ENCODE results near the gene PID1. TPM values are rescaled to one million over a fixed set of nuclear protein-coding genes. Genes with fewer than 3 reads are reported as not detected.

Gene PID1
- polyA plus RNA-seq, 3 donors, result 61.8 to 117 (median 62.3) TPM

- H3K27me3 ChIP-seq (ENCODE audit: control insufficient read depth in 2 of 2, insufficient read depth in 2 of 2, low read length in 2 of 2), result no peaks in the 10 kb centered on the region
- no peak overlapping the region for H3K27ac ChIP-seq (ENCODE audit: low read depth in 1 of 2, low read length in 2 of 2)
- H2AFZ ChIP-seq (ENCODE audit: insufficient read depth, low read depth, low read length, poor library complexity, severe bottlenecking), result no peak overlapping the region
- TF ChIP-seq, protein P1, sequence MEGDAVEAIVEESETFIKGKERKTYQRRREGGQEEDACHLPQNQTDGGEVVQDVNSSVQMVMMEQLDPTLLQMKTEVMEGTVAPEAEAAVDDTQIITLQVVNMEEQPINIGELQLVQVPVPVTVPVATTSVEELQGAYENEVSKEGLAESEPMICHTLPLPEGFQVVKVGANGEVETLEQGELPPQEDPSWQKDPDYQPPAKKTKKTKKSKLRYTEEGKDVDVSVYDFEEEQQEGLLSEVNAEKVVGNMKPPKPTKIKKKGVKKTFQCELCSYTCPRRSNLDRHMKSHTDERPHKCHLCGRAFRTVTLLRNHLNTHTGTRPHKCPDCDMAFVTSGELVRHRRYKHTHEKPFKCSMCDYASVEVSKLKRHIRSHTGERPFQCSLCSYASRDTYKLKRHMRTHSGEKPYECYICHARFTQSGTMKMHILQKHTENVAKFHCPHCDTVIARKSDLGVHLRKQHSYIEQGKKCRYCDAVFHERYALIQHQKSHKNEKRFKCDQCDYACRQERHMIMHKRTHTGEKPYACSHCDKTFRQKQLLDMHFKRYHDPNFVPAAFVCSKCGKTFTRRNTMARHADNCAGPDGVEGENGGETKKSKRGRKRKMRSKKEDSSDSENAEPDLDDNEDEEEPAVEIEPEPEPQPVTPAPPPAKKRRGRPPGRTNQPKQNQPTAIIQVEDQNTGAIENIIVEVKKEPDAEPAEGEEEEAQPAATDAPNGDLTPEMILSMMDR (IDR thresholded peaks at IDR 0.05), result no peak
- no peaks in the 10 kb centered on the region for H3K4me1 ChIP-seq (ENCODE audit: control insufficient read depth in 1 of 2, insufficient read depth in 2 of 2, low read length in 2 of 2)
- Mint-ChIP-seq H3K4me3 (no peak overlapping the region), H3K36me3 (peaks cover 12 to 16% of the 10 kb centered on the region in 2 donors), H3K27ac (no peak overlapping the region), H3K9me3 (peaks cover 19 to 47% (median 23%) of the 10 kb centered on the region in 7 donors), H3K4me1 (no peaks in the 10 kb centered on the region), H3K27me3 (ENCODE audit: low read depth in 3 of 3) (peaks cover 0 to 11% (median 2%) of the 10 kb centered on the region in 3 donors)
- intact Hi-C loops (cut with micrococcal nuclease), result no loop called here
- H4K20me1 ChIP-seq (ENCODE audit: insufficient read depth, low read length), result peaks cover 96% of the 10 kb centered on the region
- H3K4me2 ChIP-seq (replicated peaks; ENCODE audit: extremely low read depth, low read length, poor library complexity, severe bottlenecking), result no peak overlapping the region
- no peaks in the 10 kb centered on the region for H3K79me2 ChIP-seq (ENCODE audit: insufficient read depth, low read length)
- H3K9ac ChIP-seq (ENCODE audit: insufficient read depth, low read length, poor library complexity, severe bottlenecking), result no peak overlapping the region
- H3K36me3 ChIP-seq (replicated peaks in 1 of 2; ENCODE audit: control insufficient read depth in 1 of 2, insufficient read depth in 2 of 2, low read length in 2 of 2), result peaks cover 0 to 15% of the 10 kb centered on the region in 2 donors
- H3K4me3 ChIP-seq (replicated peaks in 1 of 3; ENCODE audit: low read depth in 2 of 3, low read length in 3 of 3), result no peak overlapping the region
- 94% methylated on average over 2 of the region's 2 CpGs for WGBS (ENCODE audit: insufficient coverage)
- DNase-seq, result no peak
- H3K9me3 ChIP-seq (replicated peaks in 1 of 2; ENCODE audit: control insufficient read depth in 1 of 2, insufficient read depth in 1 of 2, low read length in 2 of 2), result peaks cover 10 to 33% of the 10 kb centered on the region in 2 donors
These were observed 26.1 kb downstream of the PID1 start for GRCh38 chr2:229244975-229245374.

DNA sequence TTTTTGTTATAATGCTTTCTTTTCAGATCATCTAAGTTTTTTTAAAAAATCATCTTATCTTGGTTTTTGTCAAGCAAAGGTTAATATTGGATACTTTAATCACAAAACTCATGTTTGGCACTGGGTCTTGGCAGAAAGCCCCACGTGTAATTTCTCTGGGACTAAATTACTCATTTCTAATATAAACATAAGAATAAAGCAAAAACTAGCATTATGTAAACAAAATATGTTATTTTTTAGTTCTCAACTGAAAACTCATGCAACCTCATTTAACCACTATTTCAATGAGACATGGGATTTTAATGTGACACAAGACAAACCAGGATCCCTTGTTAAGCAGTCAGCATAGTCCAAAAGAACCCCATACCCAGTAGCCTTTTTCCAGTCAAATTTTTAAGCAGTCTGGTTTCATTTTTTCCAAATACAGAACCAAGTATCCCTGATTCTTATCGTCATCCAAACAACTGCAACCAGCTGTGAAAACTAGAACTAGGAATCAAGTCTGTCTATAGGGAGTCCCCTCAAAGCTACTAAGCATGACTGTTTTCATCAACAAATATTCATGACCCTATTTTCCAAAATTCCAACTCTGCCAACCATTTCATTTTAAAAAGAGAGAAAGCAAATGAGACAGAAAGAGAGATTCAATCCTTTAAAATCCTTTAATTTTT, 27.1 kb downstream of the PID1 start:
- Histone ChIP-seq H3K4me3 (replicated peaks in 1 of 3; ENCODE audit: low read depth in 2 of 3, low read length in 3 of 3) (no peak overlapping the region), H3K9ac (ENCODE audit: insufficient read depth, low read length, poor library complexity, severe bottlenecking) (no peak overlapping the region), H3K27me3 (ENCODE audit: control insufficient read depth in 2 of 2, insufficient read depth in 2 of 2, low read length in 2 of 2) (no peaks in the 10 kb centered on the region), H2AFZ (ENCODE audit: insufficient read depth, low read depth, low read length, poor library complexity, severe bottlenecking) (no peak overlapping the region), H4K20me1 (ENCODE audit: insufficient read depth, low read length) (peaks cover 96% of the 10 kb centered on the region), H3K4me2 (replicated peaks; ENCODE audit: extremely low read depth, low read length, poor library complexity, severe bottlenecking) (no peak overlapping the region), H3K27ac (ENCODE audit: low read depth in 1 of 2, low read length in 2 of 2) (no peak overlapping the region), H3K4me1 (ENCODE audit: control insufficient read depth in 1 of 2, insufficient read depth in 2 of 2, low read length in 2 of 2) (no peaks in the 10 kb centered on the region), H3K36me3 (replicated peaks in 1 of 2; ENCODE audit: control insufficient read depth in 1 of 2, insufficient read depth in 2 of 2, low read length in 2 of 2) (peaks cover 0 to 10% of the 10 kb centered on the region in 2 donors), H3K9me3 (replicated peaks in 1 of 2; ENCODE audit: control insufficient read depth in 1 of 2, insufficient read depth in 1 of 2, low read length in 2 of 2) (peaks cover 10 to 33% of the 10 kb centered on the region in 2 donors), H3K79me2 (ENCODE audit: insufficient read depth, low read length) (no peaks in the 10 kb centered on the region)
- 100% methylated on average over 1 of the region's 2 CpGs for WGBS (ENCODE audit: insufficient coverage)
- intact Hi-C loops (cut with micrococcal nuclease), result no loop called here
- Mint-ChIP-seq H3K4me1 (no peaks in the 10 kb centered on the region), H3K27ac (no peak overlapping the region), H3K9me3 (peaks cover 19 to 51% (median 26%) of the 10 kb centered on the region in 7 donors), H3K27me3 (ENCODE audit: low read depth in 3 of 3) (peaks cover 0 to 11% (median 2%) of the 10 kb centered on the region in 3 donors), H3K4me3 (no peak overlapping the region), H3K36me3 (peaks cover 7 to 8% of the 10 kb centered on the region in 2 donors)
- TF ChIP-seq, protein P1 (IDR thresholded peaks at IDR 0.05), result no peak
- no peak for DNase-seq
